Measurements from ENCODE around the gene HRC.

The HRC gene

GRCh38 chr19:49160450-49161189 is 5.4 kb upstream of the HRC start:
- no peak for DNase-seq (ENCODE audit: low read depth in 2 of 2)
- no peak overlapping the region for H3K4me3 ChIP-seq (replicated peaks in 1 of 2; ENCODE audit: low read depth in 2 of 2, low read length in 2 of 2)
- no peak for TF ChIP-seq CTCF (IDR thresholded peaks at IDR 0.05; ENCODE audit: low read depth, low read length)

- H3K4me3 ChIP-seq (replicated peaks in 1 of 2; ENCODE audit: low read depth in 2 of 2, low read length in 2 of 2) = peak within 1 kb of the TSS; percentile 98
- DNase-seq (ENCODE audit: low read depth in 2 of 2) = peak; percentile 70 to 82
- TF ChIP-seq CTCF (IDR thresholded peaks at IDR 0.05; ENCODE audit: low read depth, low read length) = no peak
Measured at GRCh38 chr19:49157445-49158224, 2.4 kb upstream of the HRC start, which contains the start of gene TRPM4. TRPM4 (plus strand) TSS chr19:49157792; CDS start chr19:49157867, 75 bp downstream.

GRCh38 chr19:49155820-49156346 is 687 bp upstream of the HRC start:
- TF ChIP-seq CTCF (IDR thresholded peaks at IDR 0.05; ENCODE audit: low read depth, low read length) = no peak
- no peak for DNase-seq (ENCODE audit: low read depth in 2 of 2)
- H3K4me3 ChIP-seq (replicated peaks in 1 of 2; ENCODE audit: low read depth in 2 of 2, low read length in 2 of 2) = no peak overlapping the region

GRCh38 chr19:49154279-49154678 is 917 bp downstream of the HRC start:
- no peak for TF ChIP-seq CTCF (IDR thresholded peaks at IDR 0.05; ENCODE audit: low read depth, low read length)
- no peak overlapping the region for H3K4me3 ChIP-seq (replicated peaks in 1 of 2; ENCODE audit: low read depth in 2 of 2, low read length in 2 of 2)
- no peak for DNase-seq (ENCODE audit: low read depth in 2 of 2)

GRCh38 chr19:49153167-49153809 is 1.9 kb downstream of the HRC start:
- no peak overlapping the region for H3K4me3 ChIP-seq (replicated peaks in 1 of 2; ENCODE audit: low read depth in 2 of 2, low read length in 2 of 2)
- DNase-seq (ENCODE audit: low read depth in 2 of 2) = no peak
- TF ChIP-seq CTCF (IDR thresholded peaks at IDR 0.05; ENCODE audit: low read depth, low read length) = no peak

- H3K4me3 ChIP-seq (replicated peaks in 1 of 2; ENCODE audit: low read depth in 2 of 2, low read length in 2 of 2) = no peak overlapping the region
- no peak for DNase-seq (ENCODE audit: low read depth in 2 of 2)
Measured at GRCh38 chr19:49152119-49152550, 3.1 kb downstream of the HRC start.

More at GRCh38 chr19:49152119-49152550, 3.1 kb downstream of the HRC start:
- TF ChIP-seq CTCF (IDR thresholded peaks at IDR 0.05; ENCODE audit: low read depth, low read length) = no peak
